ENCODE results near the gene LDLRAD3.

Gene LDLRAD3

GRCh38 chr11:35963911-35964310 is 20.0 kb downstream of the LDLRAD3 start:
- DNase-seq, result no peak

GRCh38 chr11:35964841-35965240 is 21.0 kb downstream of the LDLRAD3 start:
- DNase-seq, result no peak

GRCh38 chr11:35967042-35967441 is 23.2 kb downstream of the LDLRAD3 start:
- DNase-seq, result no peak

- no peak for DNase-seq
These were observed 24.7 kb downstream of the LDLRAD3 start for GRCh38 chr11:35968386-35969088.

- DNase-seq, result no peak
These were observed 25.5 kb downstream of the LDLRAD3 start for GRCh38 chr11:35969089-35970042.

GRCh38 chr11:35970445-35970844 is 26.6 kb downstream of the LDLRAD3 start:
- DNase-seq, result no peak

- DNase-seq, result no peak
These were observed 28.1 kb downstream of the LDLRAD3 start for GRCh38 chr11:35971841-35972422.

- no peak for DNase-seq
These were observed 31.2 kb downstream of the LDLRAD3 start for GRCh38 chr11:35974882-35975589.

GRCh38 chr11:35976434-35976833 is 32.6 kb downstream of the LDLRAD3 start:
- DNase-seq, result no peak

- DNase-seq, result no peak
These were observed 34.3 kb downstream of the LDLRAD3 start for GRCh38 chr11:35978183-35978582.

- DNase-seq, result no peak
These were observed 35.0 kb downstream of the LDLRAD3 start for GRCh38 chr11:35978891-35979290.

GRCh38 chr11:35980686-35981390 is 37.0 kb downstream of the LDLRAD3 start:
- DNase-seq, result no peak

GRCh38 chr11:35981581-35981980 is 37.7 kb downstream of the LDLRAD3 start:
- no peak for DNase-seq

- no peak for DNase-seq
These were observed 38.2 kb downstream of the LDLRAD3 start for GRCh38 chr11:35982061-35982460.

GRCh38 chr11:35983981-35984380 is 40.1 kb downstream of the LDLRAD3 start:
- DNase-seq, result no peak

- DNase-seq, result no peak
These were observed 43.1 kb downstream of the LDLRAD3 start for GRCh38 chr11:35986947-35987346.

GRCh38 chr11:35990170-35990569 is 46.3 kb downstream of the LDLRAD3 start:
- no peak for DNase-seq

- no peak for DNase-seq
These were observed 47.0 kb downstream of the LDLRAD3 start for GRCh38 chr11:35990816-35991215.

- DNase-seq, result no peak
These were observed 48.7 kb downstream of the LDLRAD3 start for GRCh38 chr11:35992548-35992947.

GRCh38 chr11:35994421-35994820 is 50.6 kb downstream of the LDLRAD3 start:
- no peak for DNase-seq

GRCh38 chr11:35995681-35996271 is 51.9 kb downstream of the LDLRAD3 start:
- no peak for DNase-seq

Data from DMS153 (cell line).